SU-DHL-6 (cell line): ENCODE measurements around the gene PBX1.

ENCODE experiments used
- CTCF ChIP-seq: fragments of 200-600 bp; sonication (generic); IDR thresholded peaks from one replicate; pipeline ENCODE4 v1.5.1; 2017; ENCODE audit warnings: antibody characterized with exemption, mild to moderate bottlenecking, low read length, moderate library complexity; ENCODE audit not compliant: insufficient read depth, poor library complexity, severe bottlenecking
- EZH2phosphoT487 ChIP-seq: fragments of 200-600 bp; sonication (generic), shearing (Covaris generic); conservative IDR thresholded peaks from 2 replicates; pipeline ENCODE4 v1.6.1; 2018; ENCODE audit warnings: mild to moderate bottlenecking, antibody characterized with exemption, low read length, moderate library complexity, mixed read lengths

- TF ChIP-seq CTCF, result no peak
- TF ChIP-seq EZH2phosphoT487, result no peak
These were observed 90.2 kb downstream of the PBX1 start for GRCh38 chr1:164649146-164649545.
